ENCODE results near the gene RAB25.
"Not testable (repeated sequence)": the region's sequence is repeated elsewhere in the genome, so short reads cannot be mapped to it uniquely, and the experiment has no call there.

Gene RAB25

GRCh38 chr1:156115514-156116374 is 54.8 kb downstream of the RAB25 start:
- no peak for DNase-seq (ENCODE audit: low read depth in 4 of 4, low spot score in 1 of 4)

GRCh38 chr1:156116731-156117130 is 55.8 kb downstream of the RAB25 start:
- not testable (repeated sequence) for DNase-seq (ENCODE audit: low read depth in 4 of 4, low spot score in 1 of 4)

GRCh38 chr1:156117414-156118176 is 56.6 kb downstream of the RAB25 start:
- no peak for DNase-seq (ENCODE audit: low read depth in 4 of 4, low spot score in 1 of 4)

GRCh38 chr1:156118177-156118868 is 57.4 kb downstream of the RAB25 start:
- DNase-seq (ENCODE audit: low read depth in 4 of 4, low spot score in 1 of 4), result no peak

GRCh38 chr1:156119503-156120209 is 58.7 kb downstream of the RAB25 start:
- DNase-seq (ENCODE audit: low read depth in 4 of 4, low spot score in 1 of 4), result no peak

Measured in stimulated activated CD4-positive, alpha-beta T cell treated with anti-CD3 and anti-CD28 coated beads, Interleukin-1b, Interleukin-23, amount 100 ng/mL, for 24 hours (primary cell).